HUDEP-2 (cell line): ENCODE results near the gene RFPL1.
A peak's percentile ranks its signal among the peaks of the same experiment; 100 is the strongest.
"Not testable (repeated sequence)": the region's sequence is repeated elsewhere in the genome, so short reads cannot be mapped to it uniquely, and the experiment has no call there.

ENCODE experiments used
- DNase-seq, 76 experiments: peaks; one replicate each; lab custom pipeline; 2025; ENCODE audit not compliant: unreplicated experiment in 76 of 76; lab: John Stamatoyannopoulos, UW

The RFPL1 gene

GRCh38 chr22:29475550-29475949 is 37.2 kb downstream of the RFPL1 start:
- no peak for DNase-seq

GRCh38 chr22:29476116-29476515 is 37.7 kb downstream of the RFPL1 start:
- DNase-seq, result no peak

GRCh38 chr22:29477723-29478318 is 39.4 kb downstream of the RFPL1 start:
- DNase-seq, result peak in 1 of 76 experiments; percentile 4

GRCh38 chr22:29478326-29479276 is 40.2 kb downstream of the RFPL1 start:
- peak in 37 of 76 experiments; percentile 1 to 64 (median 21) for DNase-seq

GRCh38 chr22:29479417-29480261 is 41.3 kb downstream of the RFPL1 start, which contains the start of gene NEFH:
NEFH (plus strand) TSS chr22:29480218; CDS start chr22:29480263, 45 bp downstream.
- DNase-seq, result peak in 61 of 76 experiments; percentile 13 to 73 (median 50)

GRCh38 chr22:29480262-29480511 is 41.8 kb downstream of the RFPL1 start:
- DNase-seq, result no peak

- DNase-seq, result peak in 73 of 76 experiments; percentile 37 to 94 (median 86)
Measured at GRCh38 chr22:29480512-29481264, 42.3 kb downstream of the RFPL1 start.

- peak in 53 of 76 experiments; percentile 9 to 63 (median 33) for DNase-seq
Measured at GRCh38 chr22:29481265-29482000, 43.0 kb downstream of the RFPL1 start.

GRCh38 chr22:29482253-29482652 is 43.9 kb downstream of the RFPL1 start:
- no peak for DNase-seq

- no peak for DNase-seq
Measured at GRCh38 chr22:29482726-29483125, 44.3 kb downstream of the RFPL1 start.

- no peak for DNase-seq
Measured at GRCh38 chr22:29483254-29483653, 44.9 kb downstream of the RFPL1 start.

- no peak for DNase-seq
Measured at GRCh38 chr22:29484642-29485041, 46.3 kb downstream of the RFPL1 start.

GRCh38 chr22:29485448-29485847 is 47.1 kb downstream of the RFPL1 start:
- DNase-seq, result no peak

GRCh38 chr22:29487426-29487986 is 49.1 kb downstream of the RFPL1 start:
- no peak for DNase-seq

GRCh38 chr22:29489127-29489780 is 50.9 kb downstream of the RFPL1 start:
- not testable (repeated sequence) for DNase-seq

GRCh38 chr22:29491012-29491411 is 52.6 kb downstream of the RFPL1 start:
- DNase-seq, result no peak
